ENCODE results near the gene CGRRF1. TPM values are rescaled to one million over a fixed set of nuclear protein-coding genes. Genes with fewer than 3 reads are reported as not detected.
A peak's percentile ranks its signal among the peaks of the same experiment; 100 is the strongest.

CGRRF1 gene
- total RNA-seq, 1 donor from 2014 or later, result 20.4 TPM

DNA sequence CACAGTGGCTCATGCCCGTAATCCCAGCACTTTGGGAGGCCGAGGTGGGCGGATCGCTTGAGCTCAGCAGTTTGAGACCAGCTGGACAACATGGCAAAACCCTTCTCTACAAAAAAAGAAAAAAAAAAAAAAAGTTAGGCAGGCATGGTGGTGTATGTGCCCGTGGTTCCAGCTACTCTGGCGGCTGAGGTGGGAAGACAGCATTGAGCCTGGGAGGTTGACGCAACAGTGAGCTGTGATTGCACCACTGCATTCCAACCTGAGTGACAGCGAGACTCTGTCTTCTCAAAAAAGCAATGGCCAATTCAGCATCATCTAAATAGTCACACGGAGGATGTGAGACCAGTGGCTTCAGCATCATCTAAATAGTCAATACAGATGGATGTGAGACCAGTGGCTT is 46.8 kb downstream of the CGRRF1 start:
- Histone ChIP-seq H3K27ac (ENCODE audit: low read depth, low read length) (no peak overlapping the region), H3K9me3 (ENCODE audit: control insufficient read depth in 3 of 3, low read length in 3 of 3) (no peaks in the 10 kb centered on the region), H3K4me3 (ENCODE audit: low read length in 3 of 3) (no peak overlapping the region), H3K4me1 (ENCODE audit: control insufficient read depth in 3 of 3, insufficient read depth in 3 of 3, low read length in 3 of 3) (no peaks in the 10 kb centered on the region), H3K9ac (ENCODE audit: low read depth in 1 of 3, low read length in 3 of 3) (no peak overlapping the region), H3K36me3 (ENCODE audit: control insufficient read depth in 3 of 3, insufficient read depth in 3 of 3, low read length in 3 of 3) (no peaks in the 10 kb centered on the region), H3K27me3 (ENCODE audit: control insufficient read depth in 3 of 3, insufficient read depth in 3 of 3, low read length in 3 of 3) (no peaks in the 10 kb centered on the region)

DNA sequence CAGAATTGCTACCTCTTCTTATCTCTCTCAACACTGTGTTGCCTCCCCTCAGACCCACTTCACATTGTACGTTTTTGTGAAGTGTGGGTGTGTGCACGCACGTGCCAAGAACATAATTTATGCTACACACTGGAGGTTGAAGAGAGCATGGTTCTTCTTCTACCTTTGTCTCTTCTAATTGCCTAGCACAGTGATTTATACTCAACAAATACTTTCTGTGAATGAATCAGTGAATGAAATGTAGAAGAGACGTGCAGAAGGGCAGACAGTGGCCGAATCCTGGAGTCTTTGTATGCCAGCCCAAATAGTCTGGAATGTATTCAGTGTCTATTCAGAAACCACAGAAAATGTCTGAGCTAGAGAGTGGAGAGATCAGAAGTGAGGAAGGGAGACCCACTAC is 52.6 kb downstream of the CGRRF1 start:
- Histone ChIP-seq H3K4me3 (ENCODE audit: low read length in 3 of 3) (no peak overlapping the region), H3K27me3 (ENCODE audit: control insufficient read depth in 3 of 3, insufficient read depth in 3 of 3, low read length in 3 of 3) (no peaks in the 10 kb centered on the region), H3K4me1 (ENCODE audit: control insufficient read depth in 3 of 3, insufficient read depth in 3 of 3, low read length in 3 of 3) (peaks cover 6 to 12% (median 11%) of the 10 kb centered on the region in 3 donors), H3K9ac (ENCODE audit: low read depth in 1 of 3, low read length in 3 of 3) (no peak overlapping the region), H3K27ac (ENCODE audit: low read depth, low read length) (no peak overlapping the region), H3K9me3 (ENCODE audit: control insufficient read depth in 3 of 3, low read length in 3 of 3) (no peaks in the 10 kb centered on the region), H3K36me3 (ENCODE audit: control insufficient read depth in 3 of 3, insufficient read depth in 3 of 3, low read length in 3 of 3) (no peaks in the 10 kb centered on the region)

DNA sequence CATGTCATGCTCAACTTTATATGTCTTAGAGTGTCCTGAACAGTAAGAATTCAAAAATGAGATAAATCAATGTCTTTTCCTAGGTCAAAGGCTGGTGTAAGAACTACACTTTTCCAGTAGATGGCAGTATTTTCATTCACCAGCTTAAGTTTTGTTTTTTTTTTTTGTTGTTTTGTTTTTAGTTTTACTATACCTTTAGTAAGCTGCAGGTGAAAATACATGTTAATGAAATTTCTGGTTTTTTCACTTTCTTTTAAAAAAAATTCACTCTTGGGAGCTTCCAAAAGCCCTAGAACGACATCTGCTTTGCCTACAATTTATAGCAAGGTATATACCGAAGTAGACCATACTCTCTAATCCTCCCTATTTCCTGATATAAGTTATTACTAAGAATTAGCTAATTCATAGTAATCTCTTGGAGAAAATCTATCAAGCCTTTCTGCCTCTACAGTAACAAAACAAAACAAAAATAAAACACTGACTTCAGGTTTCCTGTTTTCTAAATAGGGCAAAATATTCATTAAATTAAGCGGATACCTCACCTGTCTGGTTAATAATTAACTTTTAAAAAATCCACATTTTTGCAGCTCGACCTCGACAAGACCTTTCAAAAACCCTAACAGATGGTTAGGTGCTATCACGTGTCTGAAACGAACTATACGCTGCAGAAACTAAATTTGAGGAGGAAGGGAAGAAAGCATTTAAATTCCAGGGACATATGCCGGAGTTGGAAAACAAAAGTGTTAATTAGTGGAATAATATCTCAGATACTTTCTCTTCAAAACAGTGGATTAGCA is 54.6 kb downstream of the CGRRF1 start:
- Histone ChIP-seq H3K4me3 (ENCODE audit: low read length in 3 of 3) (peak overlapping the region; percentile 70 to 87 (median 82)), H3K27ac (ENCODE audit: low read depth, low read length) (peak overlapping the region; percentile 100), H3K36me3 (ENCODE audit: control insufficient read depth in 3 of 3, insufficient read depth in 3 of 3, low read length in 3 of 3) (peaks cover 0 to 2% (median 0%) of the 10 kb centered on the region in 3 donors), H3K9ac (ENCODE audit: low read depth in 1 of 3, low read length in 3 of 3) (peak overlapping the region; percentile 93 to 99 (median 98)), H3K9me3 (ENCODE audit: control insufficient read depth in 3 of 3, low read length in 3 of 3) (no peaks in the 10 kb centered on the region), H3K27me3 (ENCODE audit: control insufficient read depth in 3 of 3, insufficient read depth in 3 of 3, low read length in 3 of 3) (no peaks in the 10 kb centered on the region), H3K4me1 (ENCODE audit: control insufficient read depth in 3 of 3, insufficient read depth in 3 of 3, low read length in 3 of 3) (peaks cover 17 to 21% (median 18%) of the 10 kb centered on the region in 3 donors)

DNA sequence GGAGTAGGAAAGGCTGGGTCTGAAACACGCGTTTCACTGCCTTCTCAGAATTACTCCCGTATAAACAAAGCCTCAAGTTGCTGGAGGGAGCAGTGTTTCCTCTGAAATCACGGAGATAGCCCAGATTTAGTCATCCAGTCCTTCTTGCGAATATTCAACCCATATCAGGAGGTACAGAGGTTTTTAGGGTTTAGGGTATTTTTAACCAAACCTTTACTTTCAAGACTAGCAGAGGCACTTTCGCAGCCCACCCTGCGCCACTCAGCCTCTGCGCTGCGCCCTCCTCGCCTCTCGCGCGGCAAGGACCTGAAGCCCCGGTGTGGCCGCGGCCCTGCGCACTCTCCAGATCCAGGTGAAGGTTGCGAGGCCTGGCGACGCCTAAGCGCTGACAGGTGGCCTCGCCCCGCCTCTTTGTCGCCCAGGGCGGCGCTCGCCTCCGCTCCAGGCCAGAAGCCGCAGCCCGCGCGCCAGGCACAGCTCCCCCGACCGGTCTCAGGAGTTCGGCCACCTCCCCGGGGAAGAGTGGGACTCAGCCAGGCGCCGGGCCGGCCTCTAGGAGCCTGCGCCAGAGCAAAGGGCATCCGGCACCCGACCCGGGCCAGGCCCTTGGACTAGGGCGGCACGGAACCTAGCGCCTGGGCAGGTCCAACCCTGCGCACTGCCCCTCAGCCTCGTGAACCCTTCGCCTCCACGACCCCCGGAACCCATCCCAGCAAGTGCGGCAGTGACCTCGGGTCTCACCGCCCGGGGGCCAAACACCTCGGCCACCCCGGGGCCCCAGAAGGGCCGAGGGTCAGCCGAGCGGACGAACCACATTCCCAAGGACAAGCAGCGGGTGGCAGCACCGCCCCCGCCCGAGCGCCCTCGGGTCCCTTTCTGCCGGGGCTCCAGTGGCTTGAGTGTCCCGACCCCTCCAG is 55.4 kb downstream of the CGRRF1 start:
- peak overlapping the region; percentile 93 to 99 (median 98) for H3K9ac ChIP-seq (ENCODE audit: low read depth in 1 of 3, low read length in 3 of 3)
- peaks cover 25 to 30% (median 27%) of the 10 kb centered on the region in 3 donors for H3K4me1 ChIP-seq (ENCODE audit: control insufficient read depth in 3 of 3, insufficient read depth in 3 of 3, low read length in 3 of 3)
- peaks cover 0 to 3% (median 0%) of the 10 kb centered on the region in 3 donors for H3K36me3 ChIP-seq (ENCODE audit: control insufficient read depth in 3 of 3, insufficient read depth in 3 of 3, low read length in 3 of 3)
- H3K27me3 ChIP-seq (ENCODE audit: control insufficient read depth in 3 of 3, insufficient read depth in 3 of 3, low read length in 3 of 3), result no peaks in the 10 kb centered on the region
- peak overlapping the region; percentile 100 for H3K27ac ChIP-seq (ENCODE audit: low read depth, low read length)
- no peaks in the 10 kb centered on the region for H3K9me3 ChIP-seq (ENCODE audit: control insufficient read depth in 3 of 3, low read length in 3 of 3)
- peak overlapping the region; percentile 70 to 87 (median 82) for H3K4me3 ChIP-seq (ENCODE audit: low read length in 3 of 3)

DNA sequence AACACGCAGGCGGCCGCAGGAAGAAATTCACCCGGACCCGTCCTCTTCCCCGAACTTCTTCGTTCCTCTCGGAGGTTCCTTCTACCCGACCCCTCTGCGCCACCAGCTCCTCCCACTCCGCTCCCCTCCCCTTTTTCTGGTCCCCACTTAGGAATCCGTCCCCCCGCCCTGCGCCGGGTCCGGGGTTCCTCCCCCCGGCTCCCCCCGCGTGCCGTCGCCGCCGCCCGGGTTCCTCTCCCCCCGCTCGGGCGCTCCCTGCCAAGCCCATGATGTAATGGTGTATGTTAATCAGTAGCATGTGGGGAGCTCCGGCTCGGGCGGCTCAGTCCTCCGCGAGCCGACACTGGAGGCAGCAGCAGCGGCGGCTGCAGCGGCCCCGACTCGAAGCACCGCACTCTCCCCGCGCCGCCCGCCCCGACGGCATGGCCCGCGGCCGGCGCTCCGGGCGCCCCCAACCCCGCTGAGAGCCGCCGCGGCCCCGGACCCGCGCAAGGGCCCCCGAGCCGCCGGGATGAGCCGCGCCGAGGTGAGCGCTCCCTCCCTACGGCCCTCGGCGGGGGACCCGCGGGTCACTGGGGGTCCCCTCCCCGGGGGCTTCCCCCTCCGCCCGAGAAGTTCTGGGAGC is 56.2 kb downstream of the CGRRF1 start:
- peaks cover 29 to 34% (median 32%) of the 10 kb centered on the region in 3 donors for H3K4me1 ChIP-seq (ENCODE audit: control insufficient read depth in 3 of 3, insufficient read depth in 3 of 3, low read length in 3 of 3)
- H3K4me3 ChIP-seq (ENCODE audit: low read length in 3 of 3), result peak overlapping the region; percentile 77 to 87 (median 82)
- H3K36me3 ChIP-seq (ENCODE audit: control insufficient read depth in 3 of 3, insufficient read depth in 3 of 3, low read length in 3 of 3), result peaks cover 0 to 3% (median 0%) of the 10 kb centered on the region in 3 donors
- H3K27ac ChIP-seq (ENCODE audit: low read depth, low read length), result peak overlapping the region; percentile 100
- no peaks in the 10 kb centered on the region for H3K27me3 ChIP-seq (ENCODE audit: control insufficient read depth in 3 of 3, insufficient read depth in 3 of 3, low read length in 3 of 3)
- peak overlapping the region; percentile 93 to 99 (median 98) for H3K9ac ChIP-seq (ENCODE audit: low read depth in 1 of 3, low read length in 3 of 3)
- no peaks in the 10 kb centered on the region for H3K9me3 ChIP-seq (ENCODE audit: control insufficient read depth in 3 of 3, low read length in 3 of 3)

DNA sequence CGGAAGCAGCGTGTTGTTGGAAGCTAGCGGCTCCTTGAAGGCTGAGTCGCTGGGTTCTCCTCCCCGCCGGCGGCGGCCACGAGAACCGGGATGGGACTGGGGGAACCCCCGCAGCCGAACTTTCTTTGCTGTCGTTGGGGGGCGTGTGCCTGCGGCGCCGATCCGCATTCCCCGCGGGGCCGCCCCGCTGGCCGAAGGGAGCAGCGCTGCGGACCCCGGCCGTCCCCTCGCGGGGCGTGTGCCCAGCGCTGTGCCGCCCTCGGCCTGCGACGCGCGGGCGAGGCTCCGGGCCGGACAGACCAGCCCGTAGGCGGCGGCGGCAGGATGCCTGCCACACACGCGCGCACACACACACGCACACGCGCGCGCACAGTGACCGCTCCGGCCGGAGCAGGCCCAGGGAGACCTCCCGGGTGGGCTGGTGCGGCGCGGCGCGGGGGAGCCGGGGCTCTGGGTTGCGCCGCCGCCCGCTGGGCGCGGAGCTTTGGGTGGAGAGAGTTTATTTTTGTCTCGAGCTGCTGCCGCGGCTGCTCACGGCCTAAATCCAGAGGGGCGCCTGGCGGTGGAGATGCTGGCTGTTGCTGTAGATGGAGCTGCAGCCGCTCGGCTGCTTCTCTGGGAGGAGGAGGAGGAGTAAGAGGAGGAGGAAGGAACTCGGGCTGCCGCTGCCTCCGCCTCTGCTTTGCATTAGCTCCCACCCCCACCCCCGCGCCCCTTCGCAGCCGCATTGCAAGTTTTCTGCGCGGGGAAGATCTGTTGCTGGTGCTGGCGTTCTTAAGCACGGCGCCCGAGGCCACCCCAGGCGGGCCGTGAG is 56.9 kb downstream of the CGRRF1 start, which contains the start of gene SAMD4A:
Gene SAMD4A (plus strand): TSS at position 719 of the 814 bp plus-strand sequence. CDS start 789 bp downstream, outside the sequence.
- Histone ChIP-seq H3K27ac (ENCODE audit: low read depth, low read length) (peak within 1 kb of the TSS; percentile 100), H3K27me3 (ENCODE audit: control insufficient read depth in 3 of 3, insufficient read depth in 3 of 3, low read length in 3 of 3) (no peaks in the 10 kb centered on the region), H3K4me3 (ENCODE audit: low read length in 3 of 3) (peak within 1 kb of the TSS; percentile 77 to 87 (median 81)), H3K9me3 (ENCODE audit: control insufficient read depth in 3 of 3, low read length in 3 of 3) (no peaks in the 10 kb centered on the region), H3K4me1 (ENCODE audit: control insufficient read depth in 3 of 3, insufficient read depth in 3 of 3, low read length in 3 of 3) (peaks cover 29 to 40% (median 36%) of the 10 kb centered on the region in 3 donors), H3K36me3 (ENCODE audit: control insufficient read depth in 3 of 3, insufficient read depth in 3 of 3, low read length in 3 of 3) (peaks cover 0 to 3% (median 0%) of the 10 kb centered on the region in 3 donors), H3K9ac (ENCODE audit: low read depth in 1 of 3, low read length in 3 of 3) (peak within 1 kb of the TSS; percentile 89 to 99 (median 98))

DNA sequence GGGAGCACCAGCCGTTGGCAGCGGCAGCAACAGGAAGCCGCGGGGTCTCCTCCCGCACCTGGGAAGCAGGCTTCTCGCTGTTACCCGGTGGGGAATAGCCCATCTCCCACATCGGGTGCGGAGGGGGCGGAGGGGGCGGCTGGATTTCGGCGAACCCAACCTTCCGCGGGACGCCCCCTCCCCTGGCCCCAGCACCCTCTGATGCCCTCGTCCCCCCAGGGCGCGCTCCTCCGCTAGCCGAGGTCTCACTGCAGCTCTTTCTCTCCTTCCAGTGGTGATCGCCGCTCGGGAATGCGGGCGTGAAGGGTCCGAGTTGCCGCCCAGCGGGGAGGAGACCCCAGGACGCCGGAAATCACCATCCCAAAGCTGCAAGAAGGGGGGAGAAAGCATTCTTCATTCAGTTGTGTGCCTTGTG is 57.5 kb downstream of the CGRRF1 start:
- H3K4me3 ChIP-seq (ENCODE audit: low read length in 3 of 3), result peak overlapping the region; percentile 77 to 87 (median 81)

DNA sequence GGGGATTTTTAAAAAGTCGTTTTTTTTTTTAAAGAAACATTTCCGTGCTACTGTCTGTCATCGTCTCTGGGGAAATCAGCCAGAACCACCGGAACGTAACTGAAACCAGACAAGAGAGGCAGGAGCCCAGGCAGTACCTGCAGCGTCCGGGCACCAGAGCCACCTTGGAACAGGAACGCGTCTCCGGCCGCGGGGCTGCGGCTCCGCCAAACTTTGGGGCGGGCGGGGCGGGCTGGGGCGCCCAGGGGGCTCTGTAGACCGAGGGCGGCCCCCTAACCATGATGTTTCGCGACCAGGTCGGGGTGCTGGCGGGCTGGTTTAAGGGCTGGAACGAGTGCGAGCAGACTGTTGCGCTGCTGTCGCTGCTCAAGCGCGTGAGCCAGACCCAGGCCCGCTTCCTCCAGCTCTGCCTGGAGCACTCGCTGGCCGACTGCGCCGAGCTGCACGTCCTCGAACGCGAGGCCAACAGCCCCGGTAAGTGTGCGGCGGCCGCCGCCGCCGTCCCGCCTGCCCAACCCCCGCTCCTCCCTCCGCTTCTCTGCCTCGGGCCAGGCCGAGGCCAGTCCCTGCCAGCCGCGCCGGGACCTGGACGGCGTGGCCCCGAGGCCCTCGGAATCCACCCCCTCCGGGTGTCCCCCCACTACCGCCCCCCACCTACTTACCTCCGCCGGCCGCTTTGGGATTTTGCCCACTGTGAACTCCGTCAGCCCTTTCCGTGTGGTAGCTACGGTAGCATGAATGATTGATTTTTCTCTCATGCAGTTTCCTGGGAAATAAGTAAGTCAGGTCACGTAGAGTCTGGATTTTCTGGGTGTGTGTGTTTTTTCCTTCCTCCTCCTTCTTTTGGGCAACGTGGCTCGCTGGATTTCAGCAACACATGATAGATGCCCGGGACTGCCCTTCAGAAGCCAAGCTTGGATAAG is 58.2 kb downstream of the CGRRF1 start:
- Histone ChIP-seq H3K4me3 (ENCODE audit: low read length in 3 of 3) (peak overlapping the region; percentile 81 to 88 (median 87)), H3K9me3 (ENCODE audit: control insufficient read depth in 3 of 3, low read length in 3 of 3) (peaks cover 0 to 3% (median 0%) of the 10 kb centered on the region in 3 donors), H3K27ac (ENCODE audit: low read depth, low read length) (peak overlapping the region; percentile 100), H3K4me1 (ENCODE audit: control insufficient read depth in 3 of 3, insufficient read depth in 3 of 3, low read length in 3 of 3) (peaks cover 29 to 40% (median 36%) of the 10 kb centered on the region in 3 donors), H3K36me3 (ENCODE audit: control insufficient read depth in 3 of 3, insufficient read depth in 3 of 3, low read length in 3 of 3) (peaks cover 0 to 3% (median 3%) of the 10 kb centered on the region in 3 donors), H3K9ac (ENCODE audit: low read depth in 1 of 3, low read length in 3 of 3) (peak overlapping the region; percentile 89 to 98 (median 93)), H3K27me3 (ENCODE audit: control insufficient read depth in 3 of 3, insufficient read depth in 3 of 3, low read length in 3 of 3) (no peaks in the 10 kb centered on the region)

More for the DNA sequence above, 57.5 kb downstream of the CGRRF1 start:
- H3K27ac ChIP-seq (ENCODE audit: low read depth, low read length), result peak overlapping the region; percentile 100
- H3K36me3 ChIP-seq (ENCODE audit: control insufficient read depth in 3 of 3, insufficient read depth in 3 of 3, low read length in 3 of 3), result peaks cover 0 to 3% (median under 1%) of the 10 kb centered on the region in 3 donors
- H3K9ac ChIP-seq (ENCODE audit: low read depth in 1 of 3, low read length in 3 of 3), result peak overlapping the region; percentile 89 to 98 (median 93)
- H3K4me1 ChIP-seq (ENCODE audit: control insufficient read depth in 3 of 3, insufficient read depth in 3 of 3, low read length in 3 of 3), result peaks cover 29 to 40% (median 36%) of the 10 kb centered on the region in 3 donors
- H3K27me3 ChIP-seq (ENCODE audit: control insufficient read depth in 3 of 3, insufficient read depth in 3 of 3, low read length in 3 of 3), result no peaks in the 10 kb centered on the region
- peaks cover 0 to under 1% (median 0%) of the 10 kb centered on the region in 3 donors for H3K9me3 ChIP-seq (ENCODE audit: control insufficient read depth in 3 of 3, low read length in 3 of 3)
